Adrenal gland (tissue), 5 donors: ENCODE measurements around the gene RGMB.

Experiments
- CTCF ChIP-seq, 6 experiments: fragments of 450-650 bp in 4 of 6; fragments of 200-600 bp in 2 of 6; sonication (generic) in 1 of 6; IDR thresholded peaks; 1 replicate in 5 of 6; 2 replicates in 1 of 6; pipeline versions ENCODE4 v1.5.1 to v1.8.0; 2016 to 2021; ENCODE audit warnings: antibody characterized with exemption in 6 of 6, mild to moderate bottlenecking in 2 of 6, moderate library complexity in 1 of 6
- POLR2A ChIP-seq, 2 donors: fragments of 450-650 bp; IDR thresholded peaks; one replicate each; pipeline ENCODE4 v1.6.1; 2017; ENCODE audit warnings: antibody characterized with exemption in 2 of 2, mild to moderate bottlenecking in 2 of 2, moderate library complexity in 1 of 2
- donor health status: DM: no; HTN: no; CAD: no.

- TF ChIP-seq CTCF (IDR thresholded peaks at IDR 0.05) (no peak), POLR2A (IDR thresholded peaks at IDR 0.05) (no peak)
These were observed 18.6 kb downstream of the RGMB start for GRCh38 chr5:98791898-98792580.
